GM19455 (cell line): ENCODE data around the gene TP53I13.

Source experiments
- ATAC-seq: cut with Tn5 transposase; IDR thresholded peaks from one replicate; pipeline ENCODE4 v1.9.1; 2021; ENCODE audit not compliant: unreplicated experiment

The TP53I13 gene

GRCh38 chr17:29614349-29615047, 46.0 kb downstream of the TP53I13 start:
- no peak for ATAC-seq

GRCh38 chr17:29615048-29615385, 46.5 kb downstream of the TP53I13 start:
- ATAC-seq, result no peak

- peak; percentile 58 for ATAC-seq
Observed at GRCh38 chr17:29615492-29616299, 47.2 kb downstream of the TP53I13 start.

- ATAC-seq, result no peak
Observed at GRCh38 chr17:29616300-29617048, 48.0 kb downstream of the TP53I13 start.

GRCh38 chr17:29617125-29617480, 48.6 kb downstream of the TP53I13 start:
- peak; percentile 34 for ATAC-seq

- ATAC-seq, result no peak
Observed at GRCh38 chr17:29617481-29618271, 49.2 kb downstream of the TP53I13 start.

GRCh38 chr17:29618272-29619065, 50.0 kb downstream of the TP53I13 start:
- ATAC-seq, result no peak

- ATAC-seq, result no peak
Observed at GRCh38 chr17:29619251-29619650, 50.8 kb downstream of the TP53I13 start.

GRCh38 chr17:29620271-29620670, 51.8 kb downstream of the TP53I13 start:
- ATAC-seq, result no peak

- ATAC-seq, result no peak
Observed at GRCh38 chr17:29620779-29621500, 52.4 kb downstream of the TP53I13 start.

GRCh38 chr17:29621751-29622194, 53.3 kb downstream of the TP53I13 start:
- no peak for ATAC-seq
